HG03439 (cell line): ENCODE data around the gene C3orf22.

Source experiments
- ATAC-seq: cut with Tn5 transposase; IDR thresholded peaks from one replicate; pipeline ENCODE4 v1.9.1; 2021; ENCODE audit warnings: mild to moderate bottlenecking, moderate library complexity; ENCODE audit not compliant: unreplicated experiment

The C3orf22 gene

GRCh38 chr3:126528800-126529541, 29.8 kb downstream of the C3orf22 start:
- no peak for ATAC-seq

GRCh38 chr3:126528419-126528799, 30.3 kb downstream of the C3orf22 start:
- no peak for ATAC-seq

- no peak for ATAC-seq
Measured at GRCh38 chr3:126527455-126528211, 31.1 kb downstream of the C3orf22 start.

- no peak for ATAC-seq
Measured at GRCh38 chr3:126527006-126527405, 31.7 kb downstream of the C3orf22 start.

GRCh38 chr3:126526668-126527005, 32.1 kb downstream of the C3orf22 start:
- ATAC-seq: no peak

- ATAC-seq: no peak
Measured at GRCh38 chr3:126525853-126526667, 32.7 kb downstream of the C3orf22 start.

- ATAC-seq: no peak
Measured at GRCh38 chr3:126525091-126525852, 33.5 kb downstream of the C3orf22 start.

GRCh38 chr3:126524429-126524988, 34.2 kb downstream of the C3orf22 start:
- no peak for ATAC-seq

GRCh38 chr3:126523745-126524428, 34.8 kb downstream of the C3orf22 start, which contains the start of gene CHST13:
TSS of gene CHST13 (plus strand) at chr3:126524155. CDS start at chr3:126524333, 178 bp downstream.
- no peak for ATAC-seq

- no peak for ATAC-seq
Measured at GRCh38 chr3:126522363-126522788, 36.4 kb downstream of the C3orf22 start.

- ATAC-seq: no peak
Measured at GRCh38 chr3:126521122-126521891, 37.4 kb downstream of the C3orf22 start.

- no peak for ATAC-seq
Measured at GRCh38 chr3:126519506-126520455, 39.0 kb downstream of the C3orf22 start.

GRCh38 chr3:126518779-126519177, 40.0 kb downstream of the C3orf22 start:
- no peak for ATAC-seq

- ATAC-seq: no peak
Measured at GRCh38 chr3:126517986-126518778, 40.5 kb downstream of the C3orf22 start.

GRCh38 chr3:126517291-126517951, 41.3 kb downstream of the C3orf22 start, which contains the start of gene UROC1:
TSS of gene UROC1 (minus strand) at chr3:126517773. CDS start at chr3:126517719, 54 bp downstream.
- no peak for ATAC-seq

GRCh38 chr3:126516936-126517290, 41.8 kb downstream of the C3orf22 start:
- no peak for ATAC-seq
